Subcutaneous adipose tissue (tissue), 4 donors: ENCODE results near the gene SPAG8. TPM values are rescaled to one million over a fixed set of nuclear protein-coding genes. Genes with fewer than 3 reads are reported as not detected.

Experiments used
- CTCF ChIP-seq: fragments of 450-650 bp; IDR thresholded peaks from one replicate; pipeline ENCODE4 v1.5.1; 2016; ENCODE audit warnings: low read depth, mild to moderate bottlenecking, control low read depth, antibody characterized with exemption, moderate library complexity
- total RNA-seq, 4 donors: library from RNA; depleted of rRNA; stranded (reverse); fragments of >200 nt; gene quantifications; one replicate each; pipeline ENCODE4 v1.1.0, GENCODE V29; 2016

Gene SPAG8
- total RNA-seq, 4 donors from 2014 or later = 0.33 to 1.8 (median 1.0) TPM

GRCh38 chr9:35771075-35771433, 41.0 kb downstream of the SPAG8 start:
- TF ChIP-seq CTCF = no peak

DNA sequence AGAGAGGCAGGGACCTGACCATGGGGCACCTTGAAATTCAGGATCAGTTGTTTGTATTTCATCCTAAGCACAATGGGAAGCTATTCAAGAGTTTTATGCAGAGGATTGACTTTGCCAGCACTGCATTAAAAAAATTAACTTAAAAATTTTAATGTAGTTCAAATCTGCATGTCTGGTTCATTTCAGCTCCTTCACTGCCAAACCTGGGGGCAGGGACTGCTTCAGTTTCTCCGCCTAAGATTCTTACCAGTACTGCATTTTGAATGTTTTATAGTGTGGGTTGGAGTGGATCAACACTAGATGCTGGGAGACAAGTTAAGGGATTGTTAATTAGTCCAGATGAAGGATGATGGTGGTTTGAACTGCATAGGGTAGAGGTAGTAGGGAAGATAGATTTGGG, 42.3 kb downstream of the SPAG8 start:
- no peak for TF ChIP-seq CTCF

GRCh38 chr9:35767458-35767857, 44.6 kb downstream of the SPAG8 start:
- no peak for TF ChIP-seq CTCF

- no peak for TF ChIP-seq CTCF
Observed at GRCh38 chr9:35766997-35767396, 45.1 kb downstream of the SPAG8 start.

DNA sequence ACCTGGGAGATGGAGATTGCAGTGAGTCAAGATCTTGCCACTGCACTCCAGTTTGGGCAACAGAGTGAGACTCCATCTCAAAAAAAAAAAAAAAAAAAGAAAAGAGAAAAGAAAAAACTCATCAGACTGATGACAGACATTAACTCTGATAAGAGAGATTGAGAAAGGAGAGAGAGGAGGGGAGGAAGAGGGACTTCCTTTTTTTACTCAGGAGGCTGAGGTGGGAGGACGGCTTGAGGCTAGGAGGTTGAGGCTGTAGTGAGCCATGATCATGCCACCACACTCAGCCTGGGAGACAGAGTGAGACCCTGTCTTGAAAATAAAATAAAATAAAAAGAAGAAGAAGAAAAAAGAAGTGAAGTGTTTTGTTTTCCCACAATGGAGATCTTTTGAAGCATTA, 48.3 kb downstream of the SPAG8 start:
- TF ChIP-seq CTCF = no peak

GRCh38 chr9:35763181-35763580, 48.9 kb downstream of the SPAG8 start:
- TF ChIP-seq CTCF = no peak

DNA sequence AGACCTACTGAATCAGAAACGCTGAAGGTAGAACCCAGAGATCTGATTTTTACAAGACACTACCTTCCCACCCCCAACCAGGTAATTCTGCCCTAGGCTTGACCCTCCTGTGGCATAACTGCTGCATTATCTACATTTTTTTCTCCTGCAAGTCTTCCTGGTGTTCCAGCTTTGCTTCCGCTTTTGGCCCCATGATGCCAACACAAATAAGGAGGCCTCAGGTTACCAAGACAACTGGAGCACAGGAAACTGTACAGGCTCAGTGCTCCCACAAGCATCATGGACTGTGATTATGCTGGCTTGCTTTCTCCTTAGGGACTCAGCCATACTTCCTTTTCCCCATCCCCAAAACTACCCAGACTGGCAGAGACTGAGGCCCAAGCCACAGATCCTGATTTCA, 51.4 kb downstream of the SPAG8 start:
- TF ChIP-seq CTCF = no peak

GRCh38 chr9:35759795-35760194, 52.3 kb downstream of the SPAG8 start:
- TF ChIP-seq CTCF = no peak
